Measurements from ENCODE around the gene MCEMP1. TPM values are rescaled to one million over a fixed set of nuclear protein-coding genes. Genes with fewer than 3 reads are reported as not detected.
"Not testable (repeated sequence)": the region's sequence is repeated elsewhere in the genome, so short reads cannot be mapped to it uniquely, and the experiment has no call there.

MCEMP1 gene
- total RNA-seq, 2 donors from 2014 or later: 0.92 TPM; not detected in 1

- no peaks in the 10 kb centered on the region for H3K4me1 ChIP-seq (ENCODE audit: control insufficient read depth in 1 of 2, low read depth in 2 of 2)
- TF ChIP-seq CTCF (IDR thresholded peaks at IDR 0.05): no peak
- DNase-seq (ENCODE audit: low spot score) (no peak), ATAC-seq (ENCODE audit: insufficient number of reproducible peaks, low FRiP score, low read depth) (no peak)
- H3K27ac ChIP-seq: no peak overlapping the region
- H3K36me3 ChIP-seq: no peaks in the 10 kb centered on the region
- H3K9me3 ChIP-seq: no peaks in the 10 kb centered on the region
- H3K4me3 ChIP-seq: no peak overlapping the region
- no peaks in the 10 kb centered on the region for H3K27me3 ChIP-seq (replicated peaks; ENCODE audit: insufficient read depth)
These were observed 35.3 kb upstream of the MCEMP1 start for GRCh38 chr19:7641290-7642276.

- H3K27ac ChIP-seq: no peak overlapping the region
- H3K4me1 ChIP-seq (ENCODE audit: control insufficient read depth in 1 of 2, low read depth in 2 of 2): no peaks in the 10 kb centered on the region
- no peaks in the 10 kb centered on the region for H3K9me3 ChIP-seq
- TF ChIP-seq CTCF (IDR thresholded peaks at IDR 0.05): no peak
- ATAC-seq (ENCODE audit: insufficient number of reproducible peaks, low FRiP score, low read depth): no peak
- DNase-seq (ENCODE audit: low spot score): no peak
- H3K4me3 ChIP-seq: no peak overlapping the region
- H3K27me3 ChIP-seq (replicated peaks; ENCODE audit: insufficient read depth): no peaks in the 10 kb centered on the region
- H3K36me3 ChIP-seq: no peaks in the 10 kb centered on the region
These were observed 34.4 kb upstream of the MCEMP1 start for GRCh38 chr19:7642295-7643030.

DNA sequence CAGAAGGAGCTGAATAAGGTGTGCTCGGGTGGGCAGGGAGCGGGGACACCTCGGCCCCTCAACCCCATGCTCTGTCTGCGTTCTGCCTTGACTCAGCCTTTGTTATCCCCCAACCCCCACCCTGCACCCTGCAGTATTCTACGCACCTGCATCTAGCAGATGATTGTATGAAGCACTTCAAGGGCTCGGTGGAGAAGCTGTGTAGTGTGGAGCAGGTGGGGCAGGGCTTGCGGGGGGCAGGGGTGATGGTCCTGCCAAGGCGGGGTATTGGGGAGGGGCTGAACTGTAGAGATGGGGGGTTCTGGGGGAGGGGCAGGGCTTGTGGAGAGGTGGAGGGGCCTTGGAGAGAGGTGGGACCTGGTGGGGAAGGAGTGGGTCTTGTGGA, 33.9 kb upstream of the MCEMP1 start:
- Histone ChIP-seq H3K27ac (no peak overlapping the region), H3K4me1 (ENCODE audit: control insufficient read depth in 1 of 2, low read depth in 2 of 2) (no peaks in the 10 kb centered on the region), H3K27me3 (replicated peaks; ENCODE audit: insufficient read depth) (no peaks in the 10 kb centered on the region), H3K36me3 (no peaks in the 10 kb centered on the region), H3K9me3 (no peaks in the 10 kb centered on the region), H3K4me3 (no peak overlapping the region)
- DNase-seq (ENCODE audit: low spot score): no peak
- no peak for TF ChIP-seq CTCF (IDR thresholded peaks at IDR 0.05)
- ATAC-seq (ENCODE audit: insufficient number of reproducible peaks, low FRiP score, low read depth): no peak

- not testable (repeated sequence) for DNase-seq (ENCODE audit: low spot score); H3K9me3 ChIP-seq; H3K27ac ChIP-seq; ATAC-seq (ENCODE audit: insufficient number of reproducible peaks, low FRiP score, low read depth); H3K4me1 ChIP-seq (ENCODE audit: control insufficient read depth in 1 of 2, low read depth in 2 of 2); H3K36me3 ChIP-seq; H3K4me3 ChIP-seq; H3K27me3 ChIP-seq (replicated peaks; ENCODE audit: insufficient read depth)
These were observed 33.0 kb upstream of the MCEMP1 start for GRCh38 chr19:7643629-7644549.

- no peak for ATAC-seq (ENCODE audit: insufficient number of reproducible peaks, low FRiP score, low read depth)
- no peak for TF ChIP-seq CTCF (IDR thresholded peaks at IDR 0.05)
- no peaks in the 10 kb centered on the region for H3K36me3 ChIP-seq
- no peaks in the 10 kb centered on the region for H3K9me3 ChIP-seq
- no peak overlapping the region for H3K27ac ChIP-seq
- H3K4me3 ChIP-seq: no peak overlapping the region
- no peak for DNase-seq (ENCODE audit: low spot score)
- H3K27me3 ChIP-seq (replicated peaks; ENCODE audit: insufficient read depth): no peaks in the 10 kb centered on the region
- H3K4me1 ChIP-seq (ENCODE audit: control insufficient read depth in 1 of 2, low read depth in 2 of 2): no peaks in the 10 kb centered on the region
These were observed 32.4 kb upstream of the MCEMP1 start for GRCh38 chr19:7644550-7644877.
